ENCODE results near the gene XPNPEP1. TPM values are rescaled to one million over a fixed set of nuclear protein-coding genes. Genes with fewer than 3 reads are reported as not detected.

Gene XPNPEP1
- total RNA-seq, 2 experiments from 2014 or later, result 50.3 to 54.3 TPM

DNA sequence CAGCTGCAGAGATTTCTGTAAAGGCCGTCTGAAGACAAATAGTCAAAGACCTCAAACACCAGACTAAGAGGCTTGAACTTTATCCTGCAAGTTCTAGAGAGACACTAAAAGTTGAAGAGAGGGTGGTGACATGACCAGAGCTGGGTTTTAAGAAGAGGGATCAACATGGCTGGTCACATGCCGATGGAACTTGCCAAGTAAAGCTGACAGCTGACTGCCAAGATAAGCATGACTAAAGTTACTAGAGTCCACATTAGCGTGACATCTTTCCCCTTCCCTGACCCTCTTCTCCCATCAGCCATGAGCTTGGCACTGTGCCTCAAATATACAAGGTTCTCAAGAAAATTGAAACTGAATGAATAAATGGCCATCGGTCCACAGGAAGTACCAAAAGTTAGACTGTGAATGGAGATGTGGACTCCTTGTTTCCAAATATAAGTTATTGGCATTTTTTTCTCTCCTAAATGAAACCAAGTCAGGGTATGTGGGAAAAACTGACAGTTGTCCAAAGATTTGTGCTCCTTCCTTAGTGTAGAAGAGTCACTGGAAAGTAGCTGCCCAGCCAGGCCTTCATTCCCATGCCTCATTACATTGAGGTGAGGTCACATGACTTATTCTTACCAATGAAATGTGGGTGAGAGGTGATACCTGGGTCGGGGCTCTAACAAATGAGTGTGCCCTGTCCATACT, 24.5 kb downstream of the XPNPEP1 start:
- Histone ChIP-seq H3K36me3 (ENCODE audit: insufficient read depth, low read length) (peaks cover 26% of the 10 kb centered on the region), H3K9me3 (ENCODE audit: control insufficient read depth in 1 of 2, insufficient read depth in 1 of 2, low read length in 2 of 2) (no peaks in the 10 kb centered on the region), H3K27ac (ENCODE audit: low read depth in 1 of 2, low read length in 2 of 2) (no peak overlapping the region), H3K4me3 (ENCODE audit: low read length) (no peak overlapping the region), H3K4me1 (ENCODE audit: insufficient read depth, low read length) (peaks cover 3% of the 10 kb centered on the region), H3K27me3 (ENCODE audit: control insufficient read depth in 1 of 2, insufficient read depth in 2 of 2, low read length in 2 of 2) (no peaks in the 10 kb centered on the region)
- no peaks in the 10 kb centered on the region for H3K27me3 Mint-ChIP-seq
- no peak for TF ChIP-seq CTCF (IDR thresholded peaks at IDR 0.05)
- ChIA-PET CTCF (interaction anchor here (1.9 to 2.1 kb wide), 2 partner anchors 9 to 12 kb away, joined by 4 read pairs; no protein-coding TSS in a partner anchor), POLR2A (no interaction called here)
- H3K36me3 Mint-ChIP-seq (ENCODE audit: low read depth), result peaks cover 62% of the 10 kb centered on the region
- DNase-seq (no peak), ATAC-seq (ENCODE audit: poor library complexity) (no peak)
- peaks cover 67% of the 10 kb centered on the region for H3K4me1 Mint-ChIP-seq (ENCODE audit: low read depth)
- H3K9me3 Mint-ChIP-seq, result no peaks in the 10 kb centered on the region
- H3K27ac Mint-ChIP-seq, result no peak overlapping the region
- intact Hi-C loops (cut with DNase I, micrococcal nuclease), result loop anchor here in 1 of 2 experiments (5.0 kb wide), 1 partner anchor 38 kb away; no protein-coding TSS in a partner anchor
- H3K4me3 Mint-ChIP-seq, result no peak overlapping the region

- Histone ChIP-seq H3K4me3 (ENCODE audit: low read length) (no peak overlapping the region), H3K36me3 (ENCODE audit: insufficient read depth, low read length) (peaks cover 24% of the 10 kb centered on the region), H3K27me3 (ENCODE audit: control insufficient read depth in 1 of 2, insufficient read depth in 2 of 2, low read length in 2 of 2) (no peaks in the 10 kb centered on the region), H3K9me3 (ENCODE audit: control insufficient read depth in 1 of 2, insufficient read depth in 1 of 2, low read length in 2 of 2) (no peaks in the 10 kb centered on the region), H3K4me1 (ENCODE audit: insufficient read depth, low read length) (peaks cover 7% of the 10 kb centered on the region), H3K27ac (ENCODE audit: low read depth in 1 of 2, low read length in 2 of 2) (no peak overlapping the region)
- no peak for DNase-seq
- TF ChIP-seq CTCF (IDR thresholded peaks at IDR 0.05), result no peak
- Mint-ChIP-seq H3K36me3 (ENCODE audit: low read depth) (peaks cover 62% of the 10 kb centered on the region), H3K27me3 (no peaks in the 10 kb centered on the region), H3K27ac (no peak overlapping the region), H3K4me3 (no peak overlapping the region), H3K4me1 (ENCODE audit: low read depth) (peaks cover 67% of the 10 kb centered on the region), H3K9me3 (no peaks in the 10 kb centered on the region)
- POLR2A ChIA-PET, result no interaction called here
- intact Hi-C loops (cut with DNase I, micrococcal nuclease), result loop anchor here in 1 of 2 experiments (5.0 kb wide), 1 partner anchor 39 kb away; no protein-coding TSS in a partner anchor
- CTCF ChIA-PET, result interaction anchor here (0.6 to 2.1 kb wide), 3 partner anchors 8 to 1103 kb away, joined by 3 to 4 read pairs (median 4); no protein-coding TSS in a partner anchor
- no peak for ATAC-seq (ENCODE audit: poor library complexity)
Observed at GRCh38 chr10:109898007-109898406, 25.3 kb downstream of the XPNPEP1 start.

DNA sequence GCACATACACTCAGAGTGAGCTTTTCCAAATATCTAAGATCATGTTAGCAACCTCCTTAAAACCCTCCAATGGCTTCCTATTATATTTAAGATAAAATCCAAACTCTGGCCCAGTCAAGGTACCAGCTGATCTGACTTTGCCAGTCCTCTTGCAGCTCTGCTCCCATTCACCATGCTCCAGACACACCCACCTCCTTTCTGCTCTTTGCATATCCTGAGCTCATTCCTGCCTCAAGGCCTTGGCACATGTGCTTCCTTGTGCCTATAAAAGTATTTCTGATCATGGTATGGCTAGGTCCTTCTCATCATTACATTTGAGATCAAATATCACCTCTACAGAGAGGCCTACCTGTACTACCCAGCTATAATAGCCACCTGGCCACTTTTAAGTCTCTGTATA, 27.5 kb downstream of the XPNPEP1 start:
- H3K9me3 ChIP-seq (ENCODE audit: control insufficient read depth in 1 of 2, insufficient read depth in 1 of 2, low read length in 2 of 2), result no peaks in the 10 kb centered on the region
- intact Hi-C loops (cut with DNase I, micrococcal nuclease), result loop anchor here in 1 of 2 experiments (5.0 kb wide), 1 partner anchor 41 kb away; no protein-coding TSS in a partner anchor
- ATAC-seq (ENCODE audit: poor library complexity) (no peak), DNase-seq (no peak)
- ChIA-PET POLR2A (interaction anchor here (0.7 kb wide), 1 partner anchor 112 kb away, joined by 3 read pairs; no protein-coding TSS in a partner anchor), CTCF (interaction anchor here (0.6 to 1.5 kb wide), 2 partner anchors 12 to 78 kb away, joined by 4 read pairs; no protein-coding TSS in a partner anchor)
- Mint-ChIP-seq H3K4me3 (no peak overlapping the region), H3K27ac (peak overlapping the region; percentile 2), H3K36me3 (ENCODE audit: low read depth) (peaks cover 67% of the 10 kb centered on the region), H3K9me3 (no peaks in the 10 kb centered on the region), H3K27me3 (no peaks in the 10 kb centered on the region), H3K4me1 (ENCODE audit: low read depth) (peaks cover 56% of the 10 kb centered on the region)
- no peak overlapping the region for H3K27ac ChIP-seq (ENCODE audit: low read depth in 1 of 2, low read length in 2 of 2)
- H3K4me1 ChIP-seq (ENCODE audit: insufficient read depth, low read length), result peaks cover 15% of the 10 kb centered on the region
- no peak overlapping the region for H3K4me3 ChIP-seq (ENCODE audit: low read length)
- H3K36me3 ChIP-seq (ENCODE audit: insufficient read depth, low read length), result peaks cover 27% of the 10 kb centered on the region
- H3K27me3 ChIP-seq (ENCODE audit: control insufficient read depth in 1 of 2, insufficient read depth in 2 of 2, low read length in 2 of 2), result no peaks in the 10 kb centered on the region
- TF ChIP-seq CTCF (IDR thresholded peaks at IDR 0.05), result no peak
